HG02763 (cell line): ENCODE results near the gene STPG2.
A peak's percentile ranks its signal among the peaks of the same experiment; 100 is the strongest.

Experiments
- ATAC-seq: cut with Tn5 transposase; IDR thresholded peaks from one replicate; pipeline ENCODE4 v1.9.1; 2021; ENCODE audit warnings: mild to moderate bottlenecking, moderate library complexity; ENCODE audit not compliant: unreplicated experiment

Gene STPG2

DNA sequence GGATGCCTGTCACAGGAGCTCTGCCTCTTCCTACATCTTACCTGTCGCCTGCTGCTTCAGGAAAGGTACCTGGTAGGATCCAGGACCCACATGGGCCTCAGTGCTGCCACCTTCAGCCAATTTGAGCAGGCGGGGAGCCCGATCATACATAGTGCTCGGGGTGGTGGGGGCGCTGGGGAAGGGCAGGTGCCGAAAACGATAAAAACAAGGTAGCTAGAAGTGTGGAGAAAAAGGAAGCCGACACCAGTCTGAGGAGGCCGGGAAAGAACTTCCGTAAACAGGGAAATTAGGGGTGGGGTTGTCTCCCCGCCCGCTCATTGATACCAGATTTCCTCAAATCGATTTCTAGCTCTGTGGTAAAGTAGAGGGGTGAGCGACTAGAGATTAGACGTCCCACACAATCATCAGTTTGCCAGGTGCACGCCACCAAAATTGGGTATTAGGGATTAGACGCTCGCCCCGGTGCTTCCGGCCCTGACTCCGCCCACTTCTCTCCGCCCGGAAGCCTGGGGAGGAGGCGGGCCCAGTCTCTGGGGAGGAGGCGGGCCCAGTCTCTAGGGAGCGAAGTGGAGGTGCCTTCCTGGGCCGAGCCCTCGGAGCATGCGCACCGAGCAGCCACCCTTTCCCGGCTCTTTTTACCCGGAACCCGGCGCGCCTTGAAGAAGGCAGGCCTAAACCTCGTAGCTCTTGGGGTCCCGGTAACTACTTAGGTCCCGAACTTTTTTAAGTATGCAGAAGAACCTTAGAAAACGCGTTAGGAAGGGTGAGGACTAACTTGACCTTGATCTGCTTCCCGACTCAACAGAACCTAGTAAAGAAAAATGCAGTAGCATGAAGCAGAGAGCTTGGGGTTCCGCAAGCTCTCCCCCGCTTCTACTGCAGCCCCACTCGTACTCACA lies at the start of gene STPG2:
Gene STPG2, minus strand, starts transcription at position 476 of the 899 bp plus-strand sequence.
- ATAC-seq, result peak; percentile 98

- ATAC-seq, result no peak
These were observed 42.0 kb upstream of the STPG2 start for GRCh38 chr4:98185279-98185678.

DNA sequence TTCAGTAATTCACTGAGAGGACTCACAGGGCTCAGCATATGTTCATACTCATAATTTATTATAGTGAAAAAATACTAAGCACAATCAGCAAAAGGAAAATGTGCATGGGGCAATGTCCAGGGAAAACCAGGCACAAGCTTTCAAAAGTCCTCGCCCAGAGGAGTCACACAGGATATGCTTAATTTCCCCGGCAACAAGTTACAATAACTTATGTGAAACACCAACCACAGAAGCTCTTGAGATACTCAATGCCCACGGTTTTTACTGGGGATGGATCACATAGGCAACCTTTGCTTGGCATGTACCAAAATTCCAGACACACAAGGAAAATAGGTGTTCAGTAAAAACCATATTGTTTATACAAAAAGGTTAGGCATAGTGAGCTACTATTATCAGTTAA lies 38.5 kb upstream of the STPG2 start:
- no peak for ATAC-seq

GRCh38 chr4:98179951-98180350 lies 36.7 kb upstream of the STPG2 start:
- no peak for ATAC-seq

DNA sequence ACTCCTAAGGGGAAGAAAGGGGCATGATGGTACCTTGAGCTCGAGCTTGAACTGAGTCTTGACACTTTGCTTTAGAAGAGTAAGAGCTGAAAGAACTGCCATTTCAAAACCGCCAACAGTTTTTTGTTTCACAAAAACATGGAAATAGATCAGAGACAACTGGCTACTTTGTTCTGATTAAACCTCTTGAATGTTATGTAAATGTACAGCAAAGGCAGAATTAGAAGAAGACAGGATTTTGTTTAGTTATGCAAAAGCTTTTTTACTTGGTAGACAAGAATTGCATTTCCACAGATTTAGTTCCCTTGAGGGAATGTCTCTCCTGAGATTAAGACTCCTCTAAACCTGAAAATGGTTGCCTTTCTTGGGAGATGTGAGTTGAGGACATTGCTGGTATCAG lies 33.3 kb upstream of the STPG2 start:
- no peak for ATAC-seq

DNA sequence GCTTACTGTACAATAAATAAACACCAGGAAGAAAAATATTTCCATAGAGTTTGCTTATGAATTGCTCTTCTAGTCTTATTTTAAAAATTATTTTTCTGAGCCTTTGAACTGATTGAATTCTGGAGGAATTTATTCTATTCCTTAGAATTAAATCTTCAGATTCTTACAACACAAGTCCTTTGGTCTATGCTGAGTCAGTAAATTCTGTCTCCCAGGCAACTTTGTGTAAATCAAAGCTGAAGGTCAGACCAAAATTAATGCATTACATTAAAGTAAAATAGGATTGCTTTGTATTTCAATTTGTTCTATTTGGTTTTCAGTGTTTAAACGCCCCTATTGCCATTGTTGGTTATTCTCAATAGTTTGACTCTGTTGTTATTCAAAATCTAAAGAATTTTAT lies 26.8 kb upstream of the STPG2 start:
- no peak for ATAC-seq

DNA sequence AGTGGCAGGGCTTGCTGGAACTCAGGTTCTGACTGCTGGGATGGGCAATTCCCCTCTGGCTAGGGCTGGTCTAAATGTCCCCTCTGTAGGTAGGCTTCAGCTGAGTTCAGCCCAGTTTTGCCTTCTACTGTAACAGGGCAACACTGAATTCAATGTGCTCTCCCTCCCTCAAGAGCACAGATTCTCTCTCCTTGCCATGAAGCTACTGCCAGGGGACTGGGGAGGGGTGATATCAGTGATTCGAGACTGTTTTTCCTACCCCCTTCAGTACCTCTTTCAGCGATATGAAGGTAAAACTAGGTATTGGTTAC lies 23.4 kb upstream of the STPG2 start:
- no peak for ATAC-seq

GRCh38 chr4:98166025-98166730 lies 22.9 kb upstream of the STPG2 start:
- no peak for ATAC-seq

GRCh38 chr4:98162696-98163095 lies 19.4 kb upstream of the STPG2 start:
- ATAC-seq, result no peak

DNA sequence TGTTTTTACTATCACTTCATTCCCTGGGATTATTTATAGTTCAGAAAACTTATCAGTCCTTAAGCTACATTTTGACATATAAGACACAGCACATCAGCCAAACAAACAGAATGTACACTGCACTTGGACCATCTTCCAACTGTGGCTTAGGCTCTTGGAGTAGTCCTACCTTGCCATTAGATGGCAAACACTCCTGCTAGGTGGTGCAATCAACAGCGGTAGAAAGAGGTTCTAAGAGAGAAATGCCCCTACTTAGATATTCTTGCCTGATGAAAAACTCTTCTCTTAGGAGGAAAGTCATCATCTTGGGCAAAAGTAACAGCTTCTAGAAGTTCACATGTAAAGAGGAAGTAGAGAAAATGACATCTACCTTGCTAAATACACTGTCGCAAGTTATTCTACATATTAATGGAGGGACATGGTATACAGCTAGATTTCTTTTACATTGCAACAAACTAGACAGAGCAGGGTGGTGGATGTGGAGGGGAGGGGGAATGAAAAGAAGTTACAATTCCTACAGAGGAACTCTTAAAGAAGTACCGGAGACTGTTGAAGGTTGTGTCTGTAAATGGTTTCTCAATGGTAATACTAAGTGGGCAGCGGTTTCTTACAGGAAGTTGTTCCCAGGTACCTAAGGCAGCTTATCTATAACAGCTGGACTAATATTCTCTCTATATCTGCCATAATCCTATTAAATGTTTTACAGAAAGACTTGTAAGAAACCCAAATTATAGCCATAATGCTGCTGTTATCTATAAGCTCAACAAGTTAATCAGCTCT lies 8.1 kb upstream of the STPG2 start:
- peak; percentile 59 for ATAC-seq

DNA sequence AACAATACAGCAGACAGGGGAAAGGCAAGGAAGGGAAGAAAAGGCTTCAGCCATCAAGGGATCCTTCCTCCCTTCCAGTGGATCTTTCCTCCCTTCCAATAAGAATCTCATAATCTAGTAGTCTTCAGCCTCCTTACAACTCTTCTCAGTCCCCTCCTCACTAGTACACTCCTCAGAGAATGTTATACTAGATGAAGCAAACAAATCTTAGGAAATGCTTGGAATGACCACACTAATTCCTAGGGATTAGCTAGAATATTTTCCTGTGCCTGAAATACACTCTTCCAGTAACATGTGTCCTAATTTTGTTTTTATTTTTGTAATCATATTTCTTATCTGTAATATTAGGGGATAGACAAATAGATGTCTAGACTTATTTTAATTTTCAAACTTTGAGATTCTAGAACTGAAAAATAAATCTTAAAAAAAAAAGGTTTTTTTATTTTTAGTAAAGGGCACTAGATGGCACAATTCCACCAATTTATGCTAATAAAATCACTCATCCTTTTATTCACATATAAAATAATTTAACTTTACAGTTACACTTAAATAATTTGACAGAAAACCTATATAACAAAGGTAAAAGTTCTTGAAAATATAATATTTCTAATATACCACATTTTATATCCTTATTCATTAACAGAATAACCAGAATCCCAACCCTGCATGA lies 7.0 kb upstream of the STPG2 start:
- no peak for ATAC-seq

GRCh38 chr4:98148856-98149255 lies 5.6 kb upstream of the STPG2 start:
- no peak for ATAC-seq

DNA sequence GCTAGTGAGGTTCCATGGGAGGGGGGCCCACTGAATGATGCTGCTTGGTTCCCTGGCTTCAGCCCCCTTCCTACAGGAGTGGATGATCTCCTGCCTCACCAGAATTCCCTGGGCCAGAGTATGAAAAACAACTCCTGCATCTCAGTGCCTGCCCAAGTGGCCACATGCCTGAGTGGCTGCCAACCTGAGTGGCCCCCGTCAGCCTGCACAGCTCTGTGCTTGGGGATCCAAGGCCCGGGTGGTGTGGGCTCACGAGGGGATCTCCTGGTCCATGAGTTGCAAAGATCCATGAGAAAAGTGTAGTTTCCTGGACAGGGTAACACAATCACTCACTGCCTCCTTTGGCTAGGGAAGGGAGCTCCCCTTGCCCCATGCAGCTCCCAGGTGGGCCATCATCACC lies 17.1 kb downstream of the STPG2 start:
- ATAC-seq, result no peak

- ATAC-seq, result no peak
These were observed 17.7 kb downstream of the STPG2 start for GRCh38 chr4:98125585-98125984.

- no peak for ATAC-seq
These were observed 25.9 kb downstream of the STPG2 start for GRCh38 chr4:98117363-98117762.

DNA sequence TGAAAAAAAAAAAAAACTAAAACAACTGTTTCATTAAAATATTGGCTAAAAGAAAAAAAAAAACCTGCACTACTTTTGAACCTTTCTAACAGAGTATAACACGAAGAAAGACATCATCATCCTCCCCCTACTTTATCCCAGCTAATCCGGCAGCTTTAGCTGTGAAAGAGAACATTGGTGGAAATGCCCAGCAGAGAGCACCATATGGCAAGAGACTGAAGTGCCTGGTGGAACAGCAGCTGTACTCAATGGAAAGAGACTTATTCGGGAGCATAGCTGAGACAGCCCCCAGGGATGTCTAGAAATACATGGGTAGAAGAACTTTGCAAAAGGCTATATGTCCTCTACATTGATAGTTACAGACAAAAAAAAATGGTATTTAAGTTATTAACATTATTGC lies 30.3 kb downstream of the STPG2 start:
- no peak for ATAC-seq

- no peak for ATAC-seq
These were observed 32.3 kb downstream of the STPG2 start for GRCh38 chr4:98110929-98111328.

GRCh38 chr4:98110214-98110613 lies 33.1 kb downstream of the STPG2 start:
- ATAC-seq, result no peak

DNA sequence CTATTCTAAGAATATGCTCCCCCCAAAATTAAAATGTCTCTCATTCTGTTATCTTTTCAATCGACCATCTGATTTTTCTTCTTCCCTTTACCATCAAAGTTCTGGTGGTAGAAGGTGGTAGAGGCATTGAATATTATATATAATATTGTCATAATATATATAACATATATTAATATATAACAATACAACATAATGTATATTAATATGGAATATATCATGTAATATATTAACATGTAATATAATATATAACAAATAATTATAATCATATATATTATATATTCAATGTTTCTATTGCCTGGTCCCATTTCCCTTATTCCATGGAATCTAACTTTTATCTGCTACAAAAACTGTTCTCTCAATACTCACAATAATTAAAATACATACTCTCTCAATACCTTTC lies 40.6 kb downstream of the STPG2 start:
- no peak for ATAC-seq

- no peak for ATAC-seq
These were observed 41.3 kb downstream of the STPG2 start for GRCh38 chr4:98101988-98102387.

GRCh38 chr4:98098764-98099163 lies 44.5 kb downstream of the STPG2 start:
- no peak for ATAC-seq
